HFFc6 (cell line): Measurements from ENCODE around the gene NHEJ1. TPM values are rescaled to one million over a fixed set of nuclear protein-coding genes. Genes with fewer than 3 reads are reported as not detected.
"Not testable (repeated sequence)": the region's sequence is repeated elsewhere in the genome, so short reads cannot be mapped to it uniquely, and the experiment has no call there.

Experiments used
- DNase-seq: peaks from one replicate; pipeline ENCODE4 v3.0.0-alpha.2; 2018
- H3K27ac Mint-ChIP-seq: 2 replicates; pipeline ENCODE4 v1.8.0; 2020; ENCODE audit warnings: mild to moderate bottlenecking, mixed read lengths
- H3K27me3 Mint-ChIP-seq: 2 replicates; pipeline ENCODE4 v1.8.0; 2021; ENCODE audit warnings: mild to moderate bottlenecking, moderate library complexity, mixed read lengths; ENCODE audit not compliant: insufficient read depth
- H3K36me3 Mint-ChIP-seq: 2 replicates; pipeline ENCODE4 v1.8.0; 2021; ENCODE audit warnings: low read depth, mixed read lengths
- H3K4me1 Mint-ChIP-seq: 2 replicates; pipeline ENCODE4 v1.8.0; 2020; ENCODE audit warnings: low read depth, mixed read lengths
- H3K4me3 Mint-ChIP-seq: 2 replicates; pipeline ENCODE4 v1.8.0; 2020; ENCODE audit warnings: mild to moderate bottlenecking, moderate library complexity, mixed read lengths
- H3K9me3 Mint-ChIP-seq: 2 replicates; pipeline ENCODE4 v1.8.0; 2020; ENCODE audit warnings: mild to moderate bottlenecking, mixed read lengths
- CTCF ChIP-seq: fragments of 200-600 bp; sonication (generic); IDR thresholded peaks from 2 replicates; pipeline ENCODE4 v1.5.0; 2021; ENCODE audit warnings: antibody characterized with exemption, mild to moderate bottlenecking
- total RNA-seq, 6 experiments: library from RNA; stranded (reverse); fragmentation: NEBNext Ultra II Directional; extraction: Animal tissue kit (Norgen Biotek cat#: 25700); gene quantifications; 2 replicates in 1 of 6; 3 replicates in 5 of 6; pipeline ENCODE4 v1.2.3, GENCODE V29; 2021

NHEJ1 gene
- total RNA-seq, 6 experiments from 2014 or later, result 12.0 to 16.6 (median 14.1) TPM

GRCh38 chr2:219206328-219207133 is 45.9 kb upstream of the NHEJ1 start, which contains the start of gene ZFAND2B:
Gene ZFAND2B (plus strand): TSS chr2:219206782. CDS start chr2:219206988, 206 bp downstream.
- peaks cover 27% of the 10 kb centered on the region for H3K4me1 Mint-ChIP-seq
- 0 out of 2 replicates have a peak, but pooled peaks cover 3% of the 10 kb centered on the region for H3K9me3 Mint-ChIP-seq
- H3K27ac Mint-ChIP-seq, result peak within 1 kb of the TSS; percentile 90
- peak; percentile 86 for DNase-seq
- TF ChIP-seq CTCF, result no peak
- peaks cover 17% of the 10 kb centered on the region; the same call in 1 of the 2 replicates for H3K36me3 Mint-ChIP-seq
- peak within 1 kb of the TSS; percentile 94 for H3K4me3 Mint-ChIP-seq
- H3K27me3 Mint-ChIP-seq, result peaks cover 6% of the 10 kb centered on the region

- H3K4me1 Mint-ChIP-seq, result peaks cover 27% of the 10 kb centered on the region
- H3K27me3 Mint-ChIP-seq, result peaks cover 4% of the 10 kb centered on the region
- H3K36me3 Mint-ChIP-seq, result peaks cover 12% of the 10 kb centered on the region; the same call in 1 of the 2 replicates
- peak overlapping the region; percentile 90 for H3K27ac Mint-ChIP-seq
- peak overlapping the region; percentile 94 for H3K4me3 Mint-ChIP-seq
- no peak for DNase-seq
- TF ChIP-seq CTCF, result no peak
- H3K9me3 Mint-ChIP-seq, result 0 out of 2 replicates have a peak, but pooled peaks cover 3% of the 10 kb centered on the region
Observed at GRCh38 chr2:219205981-219206327, 45.3 kb upstream of the NHEJ1 start.

GRCh38 chr2:219205165-219205538 is 44.5 kb upstream of the NHEJ1 start:
- Mint-ChIP-seq H3K27me3 (peaks cover 7% of the 10 kb centered on the region), H3K9me3 (0 out of 2 replicates have a peak, but pooled peaks cover 3% of the 10 kb centered on the region), H3K27ac (no peak overlapping the region), H3K4me3 (peak overlapping the region; percentile 39; the same call in 1 of the 2 replicates), H3K36me3 (peaks cover 8% of the 10 kb centered on the region; the same call in 1 of the 2 replicates), H3K4me1 (peaks cover 27% of the 10 kb centered on the region)
- no peak for DNase-seq
- no peak for TF ChIP-seq CTCF

- no peak for TF ChIP-seq CTCF
- peaks cover 8% of the 10 kb centered on the region for H3K27me3 Mint-ChIP-seq
- H3K36me3 Mint-ChIP-seq, result 0 out of 2 replicates have a peak, but pooled peaks cover 2% of the 10 kb centered on the region
- H3K4me1 Mint-ChIP-seq, result peaks cover 27% of the 10 kb centered on the region
- H3K4me3 Mint-ChIP-seq, result no peak overlapping the region
- H3K9me3 Mint-ChIP-seq, result 0 out of 2 replicates have a peak, but pooled peaks cover 3% of the 10 kb centered on the region
- H3K27ac Mint-ChIP-seq, result no peak overlapping the region
- no peak for DNase-seq
Observed at GRCh38 chr2:219204425-219205164, 44.0 kb upstream of the NHEJ1 start.

- not testable (repeated sequence) for H3K9me3 Mint-ChIP-seq, H3K27ac Mint-ChIP-seq, H3K36me3 Mint-ChIP-seq, DNase-seq, H3K4me1 Mint-ChIP-seq, H3K4me3 Mint-ChIP-seq
- H3K27me3 Mint-ChIP-seq, result peaks cover 18% of the 10 kb centered on the region
Observed at GRCh38 chr2:219201331-219201730, 40.7 kb upstream of the NHEJ1 start.

- H3K4me3 Mint-ChIP-seq, H3K4me1 Mint-ChIP-seq, H3K36me3 Mint-ChIP-seq, H3K27ac Mint-ChIP-seq, H3K9me3 Mint-ChIP-seq, DNase-seq: not testable (repeated sequence)
- H3K27me3 Mint-ChIP-seq, result peaks cover 18% of the 10 kb centered on the region
Observed at GRCh38 chr2:219200502-219201326, 40.1 kb upstream of the NHEJ1 start.
